Measurements from ENCODE around the gene TGFBR3. TPM values are rescaled to one million over a fixed set of nuclear protein-coding genes. Genes with fewer than 3 reads are reported as not detected.

Gene TGFBR3
- total and polyA plus RNA-seq, 9 of the 15 experiments (the other 6 are each of a cell fraction or from before 2014, with no cell fraction given) = 3.6 to 32.4 (median 15.6) TPM

GRCh38 chr1:91806769-91807700 is 78.9 kb downstream of the TGFBR3 start (continued):
- TF ChIP-seq PRDM10 (IDR thresholded peaks at IDR 0.05; ENCODE audit: partially characterized antibody) (peak; percentile 97), E2F4 (CRISPR knock-in tag; IDR thresholded peaks at IDR 0.05; ENCODE audit: low read depth) (no peak), NFIX (CRISPR knock-in tag; IDR thresholded peaks at IDR 0.05; ENCODE audit: low read depth) (no peak), DACH1 (IDR thresholded peaks at IDR 0.05; ENCODE audit: partially characterized antibody) (no peak), PPARD (CRISPR knock-in tag; IDR thresholded peaks at IDR 0.05) (no peak), FOXP1 (CRISPR knock-in tag; IDR thresholded peaks at IDR 0.05) (no peak), SIN3A (IDR thresholded peaks at IDR 0.05; ENCODE audit: borderline replicate concordance in 2 of 2, control insufficient read depth in 1 of 2, low read depth in 2 of 2, low read length in 2 of 2) (no peak), XRCC3 (IDR thresholded peaks at IDR 0.05) (no peak), HDAC1 (IDR thresholded peaks at IDR 0.05) (no peak), PTTG1 (tag; IDR thresholded peaks at IDR 0.05; ENCODE audit: low read depth) (no peak), TBL1XR1 (IDR thresholded peaks at IDR 0.05; ENCODE audit: low read length in 2 of 2) (no peak), ZNF134 (CRISPR knock-in tag; conservative IDR thresholded peaks at IDR 0.05) (no peak)
- TF ChIP-seq, protein P1, sequence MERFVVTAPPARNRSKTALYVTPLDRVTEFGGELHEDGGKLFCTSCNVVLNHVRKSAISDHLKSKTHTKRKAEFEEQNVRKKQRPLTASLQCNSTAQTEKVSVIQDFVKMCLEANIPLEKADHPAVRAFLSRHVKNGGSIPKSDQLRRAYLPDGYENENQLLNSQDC (CRISPR knock-in tag; IDR thresholded peaks at IDR 0.05) = no peak
- TF ChIP-seq, protein P2, sequence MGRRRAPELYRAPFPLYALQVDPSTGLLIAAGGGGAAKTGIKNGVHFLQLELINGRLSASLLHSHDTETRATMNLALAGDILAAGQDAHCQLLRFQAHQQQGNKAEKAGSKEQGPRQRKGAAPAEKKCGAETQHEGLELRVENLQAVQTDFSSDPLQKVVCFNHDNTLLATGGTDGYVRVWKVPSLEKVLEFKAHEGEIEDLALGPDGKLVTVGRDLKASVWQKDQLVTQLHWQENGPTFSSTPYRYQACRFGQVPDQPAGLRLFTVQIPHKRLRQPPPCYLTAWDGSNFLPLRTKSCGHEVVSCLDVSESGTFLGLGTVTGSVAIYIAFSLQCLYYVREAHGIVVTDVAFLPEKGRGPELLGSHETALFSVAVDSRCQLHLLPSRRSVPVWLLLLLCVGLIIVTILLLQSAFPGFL (CRISPR knock-in tag; IDR thresholded peaks at IDR 0.05) = no peak
- TF ChIP-seq, protein P3, sequence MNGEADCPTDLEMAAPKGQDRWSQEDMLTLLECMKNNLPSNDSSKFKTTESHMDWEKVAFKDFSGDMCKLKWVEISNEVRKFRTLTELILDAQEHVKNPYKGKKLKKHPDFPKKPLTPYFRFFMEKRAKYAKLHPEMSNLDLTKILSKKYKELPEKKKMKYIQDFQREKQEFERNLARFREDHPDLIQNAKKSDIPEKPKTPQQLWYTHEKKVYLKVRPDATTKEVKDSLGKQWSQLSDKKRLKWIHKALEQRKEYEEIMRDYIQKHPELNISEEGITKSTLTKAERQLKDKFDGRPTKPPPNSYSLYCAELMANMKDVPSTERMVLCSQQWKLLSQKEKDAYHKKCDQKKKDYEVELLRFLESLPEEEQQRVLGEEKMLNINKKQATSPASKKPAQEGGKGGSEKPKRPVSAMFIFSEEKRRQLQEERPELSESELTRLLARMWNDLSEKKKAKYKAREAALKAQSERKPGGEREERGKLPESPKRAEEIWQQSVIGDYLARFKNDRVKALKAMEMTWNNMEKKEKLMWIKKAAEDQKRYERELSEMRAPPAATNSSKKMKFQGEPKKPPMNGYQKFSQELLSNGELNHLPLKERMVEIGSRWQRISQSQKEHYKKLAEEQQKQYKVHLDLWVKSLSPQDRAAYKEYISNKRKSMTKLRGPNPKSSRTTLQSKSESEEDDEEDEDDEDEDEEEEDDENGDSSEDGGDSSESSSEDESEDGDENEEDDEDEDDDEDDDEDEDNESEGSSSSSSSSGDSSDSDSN (IDR thresholded peaks at IDR 0.05; ENCODE audit: borderline replicate concordance in 1 of 2, low read depth in 2 of 2, low read length in 2 of 2) = no peak
